HG03571 (cell line): ENCODE measurements around the gene CMTM7.

Experiments used
- ATAC-seq: cut with Tn5 transposase; IDR thresholded peaks from one replicate; pipeline ENCODE4 v1.9.1; 2021; ENCODE audit not compliant: unreplicated experiment

Gene CMTM7

DNA sequence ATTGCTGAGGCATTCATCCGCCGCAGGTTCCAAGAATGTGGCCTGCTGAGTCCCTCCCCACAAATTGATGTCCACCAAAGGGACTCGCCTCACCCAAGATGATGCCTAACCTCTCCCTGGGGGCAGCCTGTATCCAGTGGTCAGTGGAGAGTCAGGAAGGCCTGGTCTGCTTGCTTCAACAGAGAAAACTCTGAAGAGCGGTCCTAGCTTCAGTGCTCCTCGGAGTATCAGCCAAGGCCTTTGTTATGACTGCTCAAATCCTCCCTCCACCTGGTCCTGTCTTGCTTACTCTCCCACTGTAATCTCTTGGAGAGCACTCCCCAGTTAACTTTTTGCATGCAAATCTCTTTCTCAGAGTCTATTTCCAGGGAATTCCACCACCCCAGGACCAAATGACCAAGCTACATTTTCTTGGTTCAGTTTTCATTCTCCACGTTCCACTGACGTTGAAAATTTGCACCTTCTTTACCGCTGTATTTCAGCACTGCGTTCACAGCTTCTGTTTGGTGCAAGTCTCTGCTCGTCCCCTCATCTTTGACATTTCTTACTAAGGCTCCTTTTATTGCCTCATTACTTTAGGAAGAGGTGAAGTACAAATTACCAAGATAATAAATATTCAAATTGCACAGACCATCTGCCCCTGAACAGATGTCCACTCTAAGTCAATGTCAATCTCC lies 22.3 kb downstream of the CMTM7 start:
- ATAC-seq, result no peak

DNA sequence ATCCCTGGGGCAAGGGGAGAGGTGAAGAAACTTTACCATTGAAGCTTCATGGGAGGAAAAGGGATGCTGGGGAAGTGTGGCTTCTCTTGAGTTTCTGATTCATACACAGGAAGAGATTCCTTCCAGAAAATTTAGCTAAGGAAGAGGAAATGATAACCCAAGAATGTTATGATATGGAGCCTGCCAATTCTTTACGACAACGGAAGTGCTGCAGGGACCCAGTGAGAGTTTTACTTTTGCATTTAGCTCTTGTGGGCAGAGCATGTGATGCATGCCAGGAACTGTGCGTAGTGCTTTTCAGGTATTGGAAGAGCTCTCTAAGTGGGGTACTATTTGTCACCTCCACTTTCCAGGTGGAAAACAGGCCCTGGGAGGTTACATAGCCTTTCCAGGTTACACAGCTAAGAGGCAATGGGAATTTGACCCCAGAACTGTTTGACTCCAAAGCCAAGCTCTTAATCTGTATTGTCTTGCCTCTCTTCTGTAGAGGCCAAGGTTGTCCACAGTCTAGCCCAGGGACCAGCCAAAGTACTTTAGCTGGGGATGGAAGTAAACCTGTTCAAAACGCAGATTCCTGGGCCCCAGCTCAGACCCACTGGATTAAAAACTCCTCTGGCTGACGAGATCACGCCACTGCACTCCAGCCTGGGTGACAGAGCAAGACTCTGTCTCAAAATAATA lies 23.0 kb downstream of the CMTM7 start:
- ATAC-seq, result no peak

DNA sequence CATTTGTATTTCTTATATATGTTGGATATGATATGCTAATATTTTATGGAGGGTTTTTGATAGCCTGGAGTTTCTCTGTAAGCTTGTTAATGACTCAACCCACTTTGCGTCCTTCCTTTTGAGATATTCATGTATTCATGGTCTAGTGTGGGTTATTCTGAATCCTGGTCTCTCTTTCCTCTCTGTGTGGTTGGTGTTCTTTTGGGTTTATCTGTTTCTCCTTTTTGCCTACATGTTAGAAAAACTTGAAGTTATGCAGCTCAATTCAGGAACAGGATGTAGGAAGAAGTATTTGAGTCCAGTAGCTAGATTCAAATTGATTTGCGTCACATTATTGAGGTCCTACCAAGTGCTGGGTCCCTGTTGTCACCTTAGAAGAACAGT lies 28.1 kb downstream of the CMTM7 start:
- ATAC-seq, result no peak

DNA sequence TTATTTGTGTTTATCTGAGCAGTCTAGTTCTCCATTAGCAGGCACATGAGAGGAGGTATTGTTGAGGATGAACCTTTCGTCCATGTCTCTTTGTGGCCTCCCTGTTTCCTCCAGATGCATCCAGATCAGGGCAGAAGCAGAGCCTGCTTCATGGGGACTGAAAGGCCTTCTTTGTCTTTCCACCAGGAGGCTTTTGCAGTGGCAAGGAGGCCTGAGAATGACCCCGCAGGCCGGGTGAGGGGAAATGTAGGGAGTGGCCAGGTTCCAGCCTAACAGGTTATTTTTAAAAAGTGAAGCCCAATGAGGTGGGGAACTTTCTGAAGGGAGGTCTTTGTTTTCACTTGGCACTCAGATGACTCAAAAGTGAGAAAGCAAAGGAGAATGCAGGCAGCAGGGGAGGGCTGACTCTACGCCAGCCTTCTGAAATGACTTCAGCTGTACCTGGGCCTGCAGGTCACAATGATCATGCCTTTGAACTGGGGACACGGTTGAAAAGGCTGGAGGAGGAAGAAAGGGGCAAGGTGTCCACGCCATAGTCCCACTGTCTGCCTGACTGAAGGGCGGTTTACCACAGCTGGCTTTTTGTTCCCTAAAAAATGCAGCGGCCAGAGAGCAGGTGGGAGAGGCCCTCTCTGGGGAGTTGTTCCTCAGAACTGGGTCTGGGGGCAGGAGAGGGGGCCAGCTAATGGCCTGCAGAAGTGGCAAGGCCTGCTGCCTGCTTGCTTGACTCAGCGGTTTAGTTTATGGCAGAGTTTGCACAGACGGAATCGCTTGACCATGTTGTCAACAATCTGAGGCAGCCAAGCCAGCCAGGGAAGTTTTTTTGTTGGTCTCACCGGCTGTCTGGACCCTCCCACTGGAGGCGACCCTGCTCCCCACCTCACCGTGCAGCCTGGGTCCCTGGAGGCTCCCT lies 28.7 kb downstream of the CMTM7 start:
- ATAC-seq, result peak; percentile 76

DNA sequence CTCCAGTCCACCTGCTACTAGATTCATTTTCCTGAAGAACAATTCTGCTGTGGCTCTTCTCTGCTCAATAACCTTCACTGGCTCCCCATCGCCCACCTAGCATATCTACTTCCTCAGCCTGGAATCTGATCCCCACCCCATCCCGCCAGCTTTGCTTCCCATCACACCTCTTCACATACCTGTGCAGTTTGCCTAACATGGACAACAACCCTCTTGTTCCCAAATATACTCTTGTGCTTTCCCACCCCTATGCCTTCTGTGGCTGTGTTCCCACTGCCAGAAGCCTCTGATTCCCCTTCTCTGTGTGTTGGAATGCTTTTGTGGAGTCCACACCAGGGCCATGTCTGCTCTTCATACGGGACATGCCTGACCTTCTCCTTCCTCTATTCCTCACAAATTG lies 29.5 kb downstream of the CMTM7 start:
- ATAC-seq, result no peak

DNA sequence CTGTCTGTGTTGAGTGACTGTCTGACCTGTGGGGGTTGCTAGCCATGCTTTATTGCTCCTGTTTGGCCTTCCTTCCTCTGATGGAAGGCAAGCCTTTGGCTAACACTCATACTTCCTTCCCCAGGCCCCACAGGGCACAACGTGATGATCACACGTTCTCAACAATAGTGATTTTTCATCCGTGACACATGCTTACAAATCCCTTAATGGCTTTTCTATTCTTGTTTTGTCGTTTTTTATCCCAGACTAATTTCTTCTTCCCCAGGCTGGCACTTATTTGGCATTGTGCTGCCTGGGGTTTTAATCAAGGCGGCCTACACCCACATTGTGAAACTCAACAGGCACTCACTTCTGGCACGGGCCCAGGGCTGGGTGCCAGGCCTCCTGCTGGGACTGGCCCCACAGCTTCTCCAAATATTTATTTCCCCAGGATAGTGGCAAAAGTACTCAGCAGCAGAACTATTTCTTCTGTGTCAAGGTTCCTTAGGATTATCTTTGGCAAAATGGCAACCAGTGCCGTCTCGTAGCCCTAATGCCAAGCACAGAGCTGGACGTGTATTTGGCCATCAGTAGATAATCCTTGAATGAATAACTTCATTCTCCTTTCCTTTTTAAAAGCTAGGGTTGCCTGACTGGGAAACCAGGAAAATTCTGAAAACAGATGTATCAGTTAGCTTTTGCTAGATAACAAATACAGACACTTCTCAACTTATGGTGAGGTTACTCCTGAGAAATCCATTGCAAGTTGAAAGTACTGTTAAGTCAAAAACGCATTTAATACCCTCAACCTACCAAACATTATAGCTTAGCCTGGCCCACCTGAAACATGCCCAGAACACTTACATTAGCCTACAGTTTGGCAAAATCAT lies 30.6 kb downstream of the CMTM7 start:
- ATAC-seq, result no peak

DNA sequence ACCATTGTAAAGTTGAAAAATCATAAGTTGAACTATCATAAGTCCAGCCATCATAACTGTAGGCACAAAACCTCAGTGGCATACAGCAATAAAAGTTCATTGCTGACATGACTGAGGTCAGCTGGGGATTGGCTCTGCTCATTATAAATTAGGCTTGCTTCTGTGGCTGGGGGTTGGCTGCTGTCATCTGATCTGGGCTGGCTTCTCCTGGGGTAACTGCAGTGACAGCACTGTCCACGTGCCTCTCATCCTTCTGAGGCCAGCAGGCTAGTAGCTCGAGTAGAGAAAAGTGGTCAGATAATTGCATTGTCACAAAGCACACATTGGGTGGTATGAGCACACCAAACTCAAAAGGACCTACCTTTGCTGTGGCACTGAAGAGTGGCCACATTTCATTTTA lies 31.3 kb downstream of the CMTM7 start:
- no peak for ATAC-seq

DNA sequence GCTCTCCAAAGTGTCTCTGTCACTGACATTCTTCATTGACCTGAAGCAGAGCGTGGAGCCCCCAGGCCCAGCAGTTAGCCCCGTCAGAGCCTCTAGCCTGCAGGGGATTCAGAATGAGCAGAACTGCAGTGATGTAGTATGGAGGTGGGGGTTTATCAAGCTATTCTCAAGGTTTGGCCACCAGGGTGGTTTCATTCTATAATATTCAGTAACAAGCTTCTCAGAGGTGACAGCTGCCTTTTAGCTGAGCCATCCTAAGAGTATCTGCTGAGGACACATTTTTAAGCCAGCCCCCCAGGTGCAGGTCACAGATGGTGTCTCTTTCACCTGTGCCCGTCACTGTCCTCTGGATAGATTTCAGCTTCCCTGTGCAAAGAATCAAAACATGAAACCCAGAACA lies 31.9 kb downstream of the CMTM7 start:
- no peak for ATAC-seq

DNA sequence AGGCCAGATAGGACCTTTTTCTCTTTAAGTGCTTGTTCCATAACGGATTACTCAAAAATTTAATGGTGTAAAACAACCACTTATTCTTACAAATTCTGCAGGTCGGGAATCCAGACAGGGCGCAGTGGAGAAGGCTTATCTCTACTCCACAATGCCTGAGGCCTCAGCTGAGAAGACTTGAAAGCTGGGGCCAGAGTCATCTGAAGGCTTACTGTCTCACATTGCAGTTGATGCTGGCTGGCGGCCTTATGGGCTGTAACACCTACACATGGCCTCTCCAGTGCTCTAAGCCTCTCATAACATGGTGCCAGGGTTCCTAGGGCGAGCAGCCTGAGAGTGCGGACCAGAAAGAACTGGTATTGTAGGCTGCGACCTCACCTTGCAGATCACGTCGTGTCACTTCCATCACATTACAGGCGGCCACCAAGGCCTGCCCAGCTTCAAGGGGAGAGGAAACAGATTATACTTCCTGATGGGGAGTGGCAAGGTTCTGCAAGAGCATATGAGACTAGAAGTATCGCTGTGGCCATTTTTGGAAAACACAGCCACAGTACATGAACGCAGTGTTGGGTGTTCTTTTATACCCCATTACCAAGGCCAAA lies 32.4 kb downstream of the CMTM7 start:
- no peak for ATAC-seq

DNA sequence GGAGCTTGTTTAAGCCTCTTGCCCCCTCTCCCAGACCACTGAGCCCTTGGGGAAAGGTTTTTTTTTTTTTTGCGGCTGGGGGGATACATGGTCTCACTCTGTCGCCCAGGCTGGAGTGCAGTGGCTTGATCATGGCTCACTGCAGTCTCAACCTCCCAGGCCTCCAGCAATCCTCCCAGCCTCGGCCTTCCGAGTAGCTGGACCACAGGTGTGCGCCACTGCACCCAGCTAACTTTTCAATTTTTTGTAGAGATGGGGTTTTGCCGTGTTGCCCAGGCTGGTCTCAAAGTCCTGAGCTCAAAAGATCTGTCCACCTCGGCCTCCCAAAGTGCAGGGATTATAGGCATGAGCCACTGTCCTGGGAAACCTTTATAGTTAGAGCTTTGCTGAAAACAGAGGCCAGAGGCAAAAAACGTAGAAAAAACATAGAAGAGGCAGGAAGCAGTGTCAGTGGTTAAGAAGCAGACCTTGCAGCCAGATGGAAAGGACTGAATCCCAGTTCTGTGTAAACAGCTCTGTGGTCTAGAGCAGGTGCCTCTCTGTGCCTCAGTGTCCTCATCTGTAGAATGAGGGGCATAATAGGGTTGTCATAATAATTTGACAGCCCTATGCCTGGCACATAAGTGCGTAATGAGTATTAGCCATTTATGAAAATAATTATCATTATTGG lies 33.1 kb downstream of the CMTM7 start:
- no peak for ATAC-seq

DNA sequence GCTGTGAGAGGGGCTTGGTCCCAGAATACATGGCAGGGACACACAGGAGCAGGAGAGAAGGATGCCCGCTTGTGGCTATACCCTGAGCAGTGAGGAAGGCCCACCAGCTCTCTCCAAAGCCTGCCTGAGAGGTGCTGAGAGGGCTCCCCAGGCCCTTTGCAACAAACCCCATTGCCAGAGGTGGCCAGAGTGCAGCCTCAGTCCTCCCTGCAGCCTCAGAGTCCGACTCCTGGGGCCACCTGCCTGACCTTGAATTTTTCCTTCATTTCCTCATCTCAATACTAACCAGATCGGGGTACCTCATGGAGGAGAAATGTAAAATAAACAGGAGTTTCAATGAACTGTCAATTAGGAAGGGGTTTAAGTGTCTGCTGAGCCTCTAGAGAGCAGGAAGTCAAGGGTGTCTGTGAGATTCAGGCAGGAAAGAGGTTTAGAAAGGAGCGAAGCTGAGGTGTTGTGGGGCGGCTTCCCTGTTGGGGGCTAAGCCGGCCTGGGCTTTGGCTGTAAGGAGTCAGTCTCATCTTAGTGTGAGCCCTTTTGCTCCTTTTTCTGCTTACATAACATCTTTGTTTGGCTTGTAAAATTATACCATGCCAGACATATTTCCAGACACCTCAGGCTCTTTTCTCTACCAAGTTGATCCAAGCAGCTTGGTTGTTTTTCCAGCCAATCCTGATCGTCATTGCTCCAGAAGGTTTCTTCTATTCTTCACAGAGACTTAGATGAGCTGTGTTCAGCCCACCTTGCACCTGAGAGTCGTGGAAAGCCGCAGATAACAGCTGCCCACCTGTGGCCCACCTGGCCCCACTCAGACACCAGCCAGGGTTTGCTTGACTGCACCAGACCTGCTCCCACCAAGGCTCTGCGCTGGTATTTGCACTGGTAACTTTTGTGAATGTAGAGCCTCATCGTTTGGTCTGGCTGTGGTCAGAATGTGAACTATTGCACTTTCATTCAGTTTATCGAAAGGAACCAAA lies 36.7 kb downstream of the CMTM7 start:
- ATAC-seq, result peak; percentile 84

DNA sequence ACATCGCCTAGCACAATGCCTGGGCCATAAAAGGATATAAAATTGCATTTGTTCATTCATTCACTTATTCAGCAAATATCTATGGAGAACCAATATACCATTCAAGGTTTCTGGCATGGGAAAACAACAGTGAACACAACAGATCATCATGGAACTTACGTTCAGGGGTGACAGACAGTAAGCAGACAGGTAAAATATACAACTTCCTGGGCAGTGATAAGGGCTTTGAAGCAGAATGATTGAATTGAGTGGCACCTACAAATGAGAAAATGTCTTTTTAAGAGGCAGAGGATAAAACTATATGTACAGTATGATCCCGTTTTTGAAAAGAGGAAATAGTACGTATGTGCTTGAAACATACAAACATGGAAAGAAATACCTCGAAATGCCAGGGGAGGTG lies 39.2 kb downstream of the CMTM7 start:
- no peak for ATAC-seq

DNA sequence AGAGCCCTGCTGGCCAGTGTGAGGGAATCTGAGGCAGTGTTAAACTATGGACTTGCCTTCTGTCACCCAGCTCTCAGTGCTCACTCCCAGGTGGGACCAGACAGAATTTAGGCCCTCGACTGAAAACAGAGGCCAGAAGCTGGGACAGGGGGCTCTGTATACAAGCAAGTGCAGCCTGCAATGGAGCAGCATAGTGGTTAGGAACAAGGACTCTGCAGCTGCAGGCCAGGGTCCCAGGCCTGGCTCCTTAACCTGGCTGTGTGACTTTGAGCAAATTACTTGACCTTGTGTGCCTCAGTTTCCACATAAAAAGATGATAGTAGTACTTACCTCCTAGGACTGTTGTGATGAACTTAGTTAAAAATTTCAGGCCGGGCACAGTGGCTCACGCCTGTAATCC lies 39.8 kb downstream of the CMTM7 start:
- no peak for ATAC-seq

DNA sequence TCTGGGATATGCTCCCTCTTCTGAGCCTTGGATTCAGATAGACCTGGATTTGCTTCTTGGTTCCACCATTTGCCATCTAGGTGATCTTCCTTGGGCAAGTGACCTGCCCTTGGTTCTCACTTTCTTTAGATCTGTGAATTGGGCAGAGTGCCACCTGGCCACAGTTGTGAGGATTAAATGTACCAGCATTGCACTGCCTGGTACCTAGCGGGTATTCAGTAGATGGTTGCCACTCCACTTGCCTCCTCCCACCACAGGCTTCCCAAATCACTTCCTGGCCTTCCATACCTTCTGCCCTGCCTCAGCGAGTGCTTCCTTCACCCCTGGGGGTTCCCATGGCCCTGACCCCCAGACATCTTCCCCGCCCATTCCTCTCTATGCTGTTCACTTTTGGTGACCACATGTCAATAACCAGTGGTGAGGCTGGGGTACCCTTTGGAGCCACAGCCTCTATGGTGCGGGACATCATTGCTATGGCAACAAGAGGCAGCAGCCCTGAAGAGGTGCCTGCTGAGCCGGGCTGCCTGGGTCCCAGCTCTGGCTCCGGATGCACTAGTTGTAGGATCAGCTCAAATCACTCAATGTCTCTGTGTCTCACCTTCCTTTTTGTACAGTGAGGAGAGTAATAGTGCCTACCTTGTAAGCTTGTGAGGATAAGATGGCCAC lies 40.5 kb downstream of the CMTM7 start:
- ATAC-seq, result no peak

DNA sequence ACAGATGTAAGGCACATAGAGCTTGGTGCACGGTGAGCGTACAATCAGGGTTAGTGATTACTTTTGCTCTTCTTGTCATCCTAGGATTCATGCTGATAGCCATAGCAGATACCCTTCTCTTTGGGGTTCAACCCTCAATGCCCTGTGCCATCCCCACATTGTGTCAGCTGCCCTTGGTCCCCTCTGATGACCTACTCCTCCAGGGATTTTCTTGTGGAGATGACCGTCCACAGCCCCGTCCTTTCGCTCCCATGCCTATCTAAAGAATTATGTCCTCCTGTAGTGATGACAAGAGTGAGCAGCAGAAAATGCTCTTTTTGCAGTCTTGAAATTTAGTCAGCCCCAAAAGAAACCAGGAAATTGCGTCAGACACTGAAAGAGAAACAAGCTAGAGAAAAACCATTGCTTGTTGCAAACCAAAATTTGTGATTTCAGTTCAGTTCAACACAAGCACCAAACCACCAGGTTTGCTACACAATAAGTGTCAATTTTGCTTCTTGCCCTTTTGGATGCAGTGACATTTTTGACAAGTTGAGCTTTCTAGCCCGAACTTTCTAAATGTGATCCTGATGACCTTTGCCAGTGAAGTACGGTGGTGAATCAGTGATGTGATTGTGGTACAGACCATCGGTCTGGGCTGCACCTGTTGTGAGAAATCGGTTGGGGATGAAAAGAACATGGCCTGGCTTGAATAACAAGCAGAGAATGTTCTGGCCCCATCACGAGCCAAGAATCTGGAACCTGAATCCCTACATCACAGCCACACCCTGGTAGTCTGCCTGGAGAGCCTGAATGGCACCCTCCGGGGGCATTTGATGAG lies 41.3 kb downstream of the CMTM7 start:
- no peak for ATAC-seq

DNA sequence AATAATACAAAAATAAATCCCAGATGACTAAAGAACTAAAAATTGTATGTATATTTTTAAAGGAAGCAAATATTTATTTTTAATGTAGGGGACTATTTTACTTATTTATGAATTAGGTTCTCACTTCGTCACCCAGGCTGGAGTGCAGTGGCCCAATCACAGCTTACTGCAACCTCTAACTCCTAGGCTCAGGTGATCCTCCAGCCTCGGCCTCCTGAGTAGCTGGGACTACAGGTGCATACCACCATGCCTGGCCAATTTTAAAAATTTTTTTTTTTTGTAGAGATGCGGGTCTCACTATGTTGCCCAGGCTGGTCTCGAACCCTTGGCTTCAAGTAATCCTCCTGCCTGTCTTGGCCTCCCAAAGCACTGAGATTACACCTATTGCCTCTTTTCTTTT lies 42.6 kb downstream of the CMTM7 start:
- no peak for ATAC-seq
